ENCODE data around the gene PFKL. TPM values are rescaled to one million over a fixed set of nuclear protein-coding genes. Genes with fewer than 3 reads are reported as not detected.

The PFKL gene
- total and polyA plus RNA-seq, 2 experiments from 2014 or later = 40.3 to 106 TPM

GRCh38 chr21:44332383-44332782 is 32.5 kb downstream of the PFKL start:
- H3K27me3 ChIP-seq (ENCODE audit: insufficient read depth) = no peaks in the 10 kb centered on the region
- H4K20me1 ChIP-seq (replicated peaks; ENCODE audit: insufficient read depth) = no peaks in the 10 kb centered on the region

GRCh38 chr21:44332965-44333364 is 33.1 kb downstream of the PFKL start:
- H3K36me3 Mint-ChIP-seq (ENCODE audit: low read depth) = no peaks in the 10 kb centered on the region; the same call in 2 of the 3 replicates
- H3K4me3 Mint-ChIP-seq = no peak overlapping the region
- Histone ChIP-seq H3K4me3 (no peak overlapping the region), H3K36me3 (ENCODE audit: insufficient read depth) (no peaks in the 10 kb centered on the region), H3K79me2 (replicated peaks; ENCODE audit: insufficient read depth) (no peaks in the 10 kb centered on the region), H3F3A (replicated peaks; ENCODE audit: low read depth) (peaks cover 3% of the 10 kb centered on the region; the same call in 1 of the 2 replicates), H3K27ac (ENCODE audit: low read depth) (no peak overlapping the region), H3K27me3 (ENCODE audit: insufficient read depth) (no peaks in the 10 kb centered on the region), H3K9me2 (ENCODE audit: insufficient read depth) (no peaks in the 10 kb centered on the region), H2AFZ (no peak overlapping the region), H3K4me1 (ENCODE audit: insufficient read depth) (no peaks in the 10 kb centered on the region), H4K20me1 (replicated peaks; ENCODE audit: insufficient read depth) (no peaks in the 10 kb centered on the region), H3K4me2 (no peak overlapping the region)
- H3K9me3 Mint-ChIP-seq = no peaks in the 10 kb centered on the region
- DNase-seq (ENCODE audit: low spot score) (no peak), ATAC-seq (no peak)
- H3K27me3 Mint-ChIP-seq (ENCODE audit: insufficient read depth, low read depth, poor library complexity) = peaks cover 3% of the 10 kb centered on the region
- peaks cover 4% of the 10 kb centered on the region for H3K4me1 Mint-ChIP-seq
- H3K27ac Mint-ChIP-seq = no peak overlapping the region
- TF ChIP-seq CTCF (conservative IDR thresholded peaks at IDR 0.05; ENCODE audit: low read depth in 2 of 2) (no peak), CREB1 (CRISPR knock-in tag; IDR thresholded peaks at IDR 0.05; ENCODE audit: low read depth) (no peak), ZNF114 (CRISPR knock-in tag; IDR thresholded peaks at IDR 0.05) (no peak), EZH2 (IDR thresholded peaks at IDR 0.05; ENCODE audit: low read depth, unreplicated experiment) (no peak)

More at GRCh38 chr21:44332383-44332782, 32.5 kb downstream of the PFKL start:
- H3K27me3 Mint-ChIP-seq (ENCODE audit: insufficient read depth, low read depth, poor library complexity) = peaks cover 3% of the 10 kb centered on the region
- no peak overlapping the region for H3K4me2 ChIP-seq
- no peaks in the 10 kb centered on the region for H3K36me3 ChIP-seq (ENCODE audit: insufficient read depth)
- H3K27ac ChIP-seq (ENCODE audit: low read depth) = no peak overlapping the region
- no peaks in the 10 kb centered on the region; the same call in 2 of the 3 replicates for H3K36me3 Mint-ChIP-seq (ENCODE audit: low read depth)
- H3F3A ChIP-seq (replicated peaks; ENCODE audit: low read depth) = no peaks in the 10 kb centered on the region; the same call in 1 of the 2 replicates
- DNase-seq (ENCODE audit: low spot score) (no peak), ATAC-seq (peak; percentile 36)
- H3K4me3 Mint-ChIP-seq = no peak overlapping the region
- H3K27ac Mint-ChIP-seq = no peak overlapping the region
- H3K4me1 Mint-ChIP-seq = no peaks in the 10 kb centered on the region
- H3K79me2 ChIP-seq (replicated peaks; ENCODE audit: insufficient read depth) = no peaks in the 10 kb centered on the region
- H3K4me1 ChIP-seq (ENCODE audit: insufficient read depth) = no peaks in the 10 kb centered on the region
- no peaks in the 10 kb centered on the region for H3K9me2 ChIP-seq (ENCODE audit: insufficient read depth)
- no peaks in the 10 kb centered on the region for H3K9me3 Mint-ChIP-seq
- TF ChIP-seq JUNB (IDR thresholded peaks at IDR 0.05; ENCODE audit: unreplicated experiment) (no peak), CREB1 (CRISPR knock-in tag; IDR thresholded peaks at IDR 0.05; ENCODE audit: low read depth) (no peak), ETS1 (IDR thresholded peaks at IDR 0.05) (no peak), CTCF (conservative IDR thresholded peaks at IDR 0.05; ENCODE audit: low read depth in 2 of 2) (peak; percentile 13 to 48; a peak in 1 of 4 replicates), NANOG (IDR thresholded peaks at IDR 0.05; ENCODE audit: borderline replicate concordance) (no peak)
- H2AFZ ChIP-seq = no peak overlapping the region
- H3K4me3 ChIP-seq = no peak overlapping the region
